Measurements from ENCODE around the gene SSH2. TPM values are rescaled to one million over a fixed set of nuclear protein-coding genes. Genes with fewer than 3 reads are reported as not detected.

Gene SSH2
- polyA plus RNA-seq, 1 of the 3 experiments (the other 2 are of a cell fraction), result 8.8 TPM

GRCh38 chr17:29607557-29608195, 322.4 kb downstream of the SSH2 start (continued):
- TF ChIP-seq MXI1 (IDR thresholded peaks at IDR 0.05; ENCODE audit: low read depth, low read length), result no peak
- no peak for TF ChIP-seq RXRA (IDR thresholded peaks at IDR 0.05; ENCODE audit: borderline replicate concordance, low read depth)
- no peak for TF ChIP-seq USF1 (IDR thresholded peaks at IDR 0.05; ENCODE audit: borderline replicate concordance, low read depth)
- no peak for TF ChIP-seq REST (IDR thresholded peaks at IDR 0.05; ENCODE audit: low read depth, low read length)
- TF ChIP-seq MAX (IDR thresholded peaks at IDR 0.05; ENCODE audit: low read depth), result no peak

GRCh38 chr17:29603109-29603674, 326.8 kb downstream of the SSH2 start:
- no peak for TF ChIP-seq GABPA (IDR thresholded peaks at IDR 0.05; ENCODE audit: low read depth)
- TF ChIP-seq TAF1 (IDR thresholded peaks at IDR 0.05; ENCODE audit: borderline replicate concordance, low read depth, low read length), result no peak
- TF ChIP-seq TCF12 (IDR thresholded peaks at IDR 0.05), result no peak
- TF ChIP-seq SIN3A (IDR thresholded peaks at IDR 0.05; ENCODE audit: borderline replicate concordance, low read depth, low read length), result no peak
- no peak for TF ChIP-seq POLR2AphosphoS5 (IDR thresholded peaks at IDR 0.05; ENCODE audit: low read depth, low read length)
- no peak for TF ChIP-seq NFIC (IDR thresholded peaks at IDR 0.05; ENCODE audit: borderline replicate concordance)
- TF ChIP-seq MAX (IDR thresholded peaks at IDR 0.05; ENCODE audit: low read depth), result no peak
- ChIA-PET POLR2A (no interaction called here), CTCF (interaction anchor here (1.1 kb wide), 1 partner anchor 18 kb away, joined by 6 read pairs; no protein-coding TSS in a partner anchor)
- Histone ChIP-seq H3K9ac (no peak overlapping the region), H3K9me3 (no peaks in the 10 kb centered on the region), H3K9me2 (no peaks in the 10 kb centered on the region), H3K4me3 (ENCODE audit: low read depth in 2 of 2, low read length in 1 of 2) (no peak overlapping the region), H2AFZ (ENCODE audit: low read depth) (no peak overlapping the region), H3K4me1 (ENCODE audit: control insufficient read depth in 1 of 2, insufficient read depth in 2 of 2, low read depth in 1 of 2, low read length in 1 of 2) (peaks cover 0 to 5% of the 10 kb centered on the region in 2 experiments; a peak in 1 of 4 replicates), H3K36me3 (replicated peaks in 1 of 2; ENCODE audit: control insufficient read depth in 1 of 2, insufficient read depth in 2 of 2, low read length in 1 of 2) (peaks cover 0 to under 1% of the 10 kb centered on the region in 2 experiments), H3F3A (replicated peaks; ENCODE audit: insufficient read depth) (no peaks in the 10 kb centered on the region), H3K27me3 (ENCODE audit: insufficient read depth) (no peaks in the 10 kb centered on the region), H4K20me1 (ENCODE audit: insufficient read depth) (no peaks in the 10 kb centered on the region; the same call in 1 of the 2 replicates), H3K79me2 (ENCODE audit: insufficient read depth) (peaks cover 30% of the 10 kb centered on the region; the same call in 1 of the 2 replicates), H3K4me2 (no peak overlapping the region), H3K27ac (ENCODE audit: low read depth in 2 of 2, low read length in 1 of 2) (no peak overlapping the region)
- 96% methylated on average over 6 of the region's 6 CpGs for WGBS (ENCODE audit: low lambda C conversion rate)
- DNase-seq, result no peak

All from SK-N-SH (cell line).